ENCODE measurements around the gene CTTNBP2.
"Not testable (repeated sequence)": the region's sequence is repeated elsewhere in the genome, so short reads cannot be mapped to it uniquely, and the experiment has no call there.

CTTNBP2 gene

GRCh38 chr7:117737926-117738325 lies 135.3 kb downstream of the CTTNBP2 start:
- DNase-seq, result no peak

- peak; percentile 7 for DNase-seq
These were observed 141.8 kb downstream of the CTTNBP2 start for GRCh38 chr7:117731455-117731854.

GRCh38 chr7:117730390-117730789 lies 142.9 kb downstream of the CTTNBP2 start:
- DNase-seq, result no peak

GRCh38 chr7:117728890-117729624 lies 144.2 kb downstream of the CTTNBP2 start:
- DNase-seq, result no peak

GRCh38 chr7:117724898-117725297 lies 148.3 kb downstream of the CTTNBP2 start:
- DNase-seq, result no peak

- DNase-seq, result no peak
These were observed 153.9 kb downstream of the CTTNBP2 start for GRCh38 chr7:117719377-117719776.

GRCh38 chr7:117718116-117718835 lies 155.0 kb downstream of the CTTNBP2 start:
- no peak for DNase-seq

GRCh38 chr7:117717357-117717756 lies 155.9 kb downstream of the CTTNBP2 start:
- DNase-seq, result no peak

GRCh38 chr7:117716707-117717299 lies 156.4 kb downstream of the CTTNBP2 start:
- DNase-seq, result no peak

- DNase-seq, result peak; percentile 11
These were observed 157.3 kb downstream of the CTTNBP2 start for GRCh38 chr7:117715784-117716445.

GRCh38 chr7:117711556-117711955 lies 161.7 kb downstream of the CTTNBP2 start:
- no peak for DNase-seq

- not testable (repeated sequence) for DNase-seq
These were observed 165.1 kb downstream of the CTTNBP2 start for GRCh38 chr7:117708173-117708572.

- no peak for DNase-seq
These were observed 166.2 kb downstream of the CTTNBP2 start for GRCh38 chr7:117707080-117707479.

- DNase-seq, result no peak
These were observed 167.0 kb downstream of the CTTNBP2 start for GRCh38 chr7:117706210-117706609.

GRCh38 chr7:117705630-117706029 lies 167.6 kb downstream of the CTTNBP2 start:
- no peak for DNase-seq

GRCh38 chr7:117704063-117704462 lies 169.2 kb downstream of the CTTNBP2 start:
- no peak for DNase-seq

- DNase-seq, result no peak
These were observed 175.2 kb downstream of the CTTNBP2 start for GRCh38 chr7:117698018-117698417.

- DNase-seq, result no peak
These were observed 180.9 kb downstream of the CTTNBP2 start for GRCh38 chr7:117692338-117692737.

GRCh38 chr7:117690147-117690546 lies 183.1 kb downstream of the CTTNBP2 start:
- no peak for DNase-seq

- DNase-seq, result no peak
These were observed 183.8 kb downstream of the CTTNBP2 start for GRCh38 chr7:117689406-117689805.

- no peak for DNase-seq
These were observed 185.1 kb downstream of the CTTNBP2 start for GRCh38 chr7:117688126-117688525.

GRCh38 chr7:117686311-117686935 lies 186.8 kb downstream of the CTTNBP2 start:
- DNase-seq, result no peak

- DNase-seq, result no peak
These were observed 187.4 kb downstream of the CTTNBP2 start for GRCh38 chr7:117685795-117686194.

Measured in stimulated activated CD4-positive, alpha-beta T cell treated with anti-CD3 and anti-CD28 coated beads, Interleukin-15, amount 100 ng/mL, for 24 hours (primary cell).